Measurements from ENCODE around the gene USP35. TPM values are rescaled to one million over a fixed set of nuclear protein-coding genes. Genes with fewer than 3 reads are reported as not detected.
A peak's percentile ranks its signal among the peaks of the same experiment; 100 is the strongest.

USP35 gene
- polyA plus RNA-seq (ENCODE audit: insufficient read length) = 4.1 TPM

GRCh38 chr11:78188286-78189173 is at the start of gene USP35, which contains the start of gene KCTD21:
USP35 (plus strand) TSS chr11:78188919; CDS start chr11:78196246, 7,327 bp downstream.
KCTD21 (minus strand) TSS chr11:78188626; CDS start chr11:78174554, 14,072 bp downstream.
- peak; percentile 98 for DNase-seq

DNA sequence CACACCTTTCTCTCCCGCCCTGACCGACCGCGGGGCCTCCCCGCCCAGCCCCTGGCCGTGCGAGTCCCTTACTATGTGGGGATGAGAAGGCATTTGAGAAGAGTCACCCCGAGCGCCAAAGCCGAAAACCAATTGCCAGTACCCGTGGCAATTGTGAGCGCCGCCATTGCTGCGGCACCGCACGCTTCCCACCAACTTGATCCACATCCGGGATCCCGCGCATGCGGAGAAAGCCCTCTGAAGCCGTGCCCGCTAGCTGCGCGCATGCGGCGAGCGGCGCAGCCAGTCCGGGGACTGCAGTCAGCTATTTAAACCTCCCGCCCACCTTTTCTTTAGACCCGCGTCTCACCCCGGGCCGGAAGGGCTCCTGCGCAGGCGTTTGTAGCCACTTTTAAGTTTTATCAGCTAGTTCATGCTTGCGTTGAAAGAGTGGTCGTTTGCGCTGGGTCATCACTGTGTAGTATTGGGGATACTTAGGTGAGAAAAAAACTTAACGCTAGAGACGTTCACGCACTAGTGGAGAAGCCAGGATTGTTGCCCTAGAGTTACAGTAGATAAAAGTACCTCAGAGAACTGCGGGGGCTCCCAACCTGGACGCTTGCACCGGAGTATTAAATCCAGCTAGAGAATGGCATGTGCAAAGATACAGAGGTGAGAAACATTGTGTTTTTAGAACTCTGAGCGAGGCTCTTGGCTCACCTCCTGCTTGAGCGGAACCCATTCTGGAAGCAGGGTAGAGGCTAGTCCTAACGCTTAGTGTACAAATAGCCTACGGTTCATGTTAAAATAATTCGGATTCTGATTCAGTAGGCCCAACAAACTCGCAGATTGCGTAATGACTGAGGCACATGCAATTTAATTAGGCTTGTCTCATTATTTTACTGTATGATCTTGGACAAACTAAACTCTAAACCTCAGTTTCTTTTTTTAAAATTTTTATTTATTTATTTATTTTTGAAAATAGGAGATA is 49.0 kb upstream of the USP35 start, which contains the start of gene ALG8:
Gene ALG8 (minus strand): TSS at position 205 of the 970 bp plus-strand sequence. CDS start 38 bp downstream, at position 167.
- peak; percentile 96 for DNase-seq

GRCh38 chr11:78140392-78141077 is 48.2 kb upstream of the USP35 start:
- no peak for DNase-seq

- DNase-seq = no peak
Measured at GRCh38 chr11:78145511-78146025, 43.2 kb upstream of the USP35 start.

DNA sequence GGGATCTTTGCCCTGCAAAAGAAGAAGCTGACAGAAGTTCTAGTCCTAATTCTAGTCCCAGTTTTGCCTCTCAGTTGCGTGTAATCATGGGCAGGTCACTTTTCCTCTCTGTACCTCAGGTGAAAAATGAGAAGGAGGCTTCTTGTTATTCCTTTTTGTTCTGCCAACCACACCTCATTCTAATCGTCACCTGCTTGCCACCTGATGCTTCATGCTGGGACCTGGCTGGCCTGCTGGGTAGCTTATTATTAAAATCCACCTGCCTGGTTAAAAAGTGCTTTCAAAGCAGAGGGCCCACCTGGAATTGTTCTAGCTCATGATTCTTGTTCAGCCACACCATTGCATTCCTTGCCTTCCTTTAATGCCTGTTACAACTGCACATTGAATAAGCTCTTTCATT is 40.9 kb upstream of the USP35 start:
- DNase-seq = no peak

DNA sequence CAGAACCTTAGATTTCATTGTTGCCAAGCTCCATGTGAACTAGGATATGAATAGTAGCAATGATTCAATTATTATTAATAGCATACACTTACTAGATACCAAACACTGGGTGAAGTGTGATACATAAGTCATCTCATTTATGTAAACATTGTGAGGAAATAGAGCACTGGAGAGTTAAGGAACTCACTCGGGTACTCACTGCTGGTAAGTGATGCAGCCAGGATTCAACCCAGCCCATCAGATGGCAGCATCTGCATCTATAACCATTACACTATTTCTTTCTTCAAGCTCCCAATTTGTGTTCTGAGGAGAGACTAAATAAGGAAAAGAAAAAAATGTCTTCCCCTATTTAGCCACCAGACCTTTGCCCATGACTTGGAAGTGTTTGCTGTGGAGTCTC is 39.1 kb upstream of the USP35 start:
- DNase-seq = no peak

GRCh38 chr11:78150346-78150745 is 38.4 kb upstream of the USP35 start:
- DNase-seq = no peak

- DNase-seq = no peak
Measured at GRCh38 chr11:78150754-78151153, 38.0 kb upstream of the USP35 start.

- DNase-seq = no peak
Measured at GRCh38 chr11:78151804-78152203, 36.9 kb upstream of the USP35 start.

DNA sequence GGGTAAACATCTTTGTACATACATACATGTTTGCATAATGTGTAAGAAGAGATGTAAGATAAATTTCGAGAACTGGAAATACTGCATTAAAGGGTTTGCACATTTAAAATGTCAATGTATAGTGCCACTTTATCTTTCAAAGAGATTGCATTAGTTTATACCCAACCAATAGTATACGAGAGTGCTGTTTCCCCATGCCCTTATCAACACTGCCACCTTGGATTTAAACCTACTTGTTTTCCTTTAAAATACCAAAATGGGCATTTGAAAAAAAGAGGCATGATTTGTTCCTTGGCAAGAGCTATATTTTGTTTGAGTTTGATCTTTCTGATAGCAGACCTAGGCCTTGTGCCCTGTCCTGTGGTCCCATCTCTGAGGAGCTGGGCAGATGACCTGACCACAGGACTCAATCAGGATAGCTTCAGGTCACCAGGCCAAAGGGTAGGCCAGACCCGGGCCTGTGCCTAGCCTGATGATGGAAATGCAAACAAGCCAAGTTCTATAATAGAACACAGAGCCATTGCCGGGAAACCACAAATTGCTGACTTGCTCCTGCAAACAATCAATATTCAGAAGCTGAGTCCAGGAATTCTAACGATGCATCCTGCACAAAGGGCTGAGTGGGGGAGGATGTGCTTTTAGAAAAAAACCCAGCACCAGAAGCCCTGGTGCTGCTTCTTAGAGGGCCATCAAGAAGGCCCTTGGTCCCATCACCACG is 32.4 kb upstream of the USP35 start:
- no peak for DNase-seq

DNA sequence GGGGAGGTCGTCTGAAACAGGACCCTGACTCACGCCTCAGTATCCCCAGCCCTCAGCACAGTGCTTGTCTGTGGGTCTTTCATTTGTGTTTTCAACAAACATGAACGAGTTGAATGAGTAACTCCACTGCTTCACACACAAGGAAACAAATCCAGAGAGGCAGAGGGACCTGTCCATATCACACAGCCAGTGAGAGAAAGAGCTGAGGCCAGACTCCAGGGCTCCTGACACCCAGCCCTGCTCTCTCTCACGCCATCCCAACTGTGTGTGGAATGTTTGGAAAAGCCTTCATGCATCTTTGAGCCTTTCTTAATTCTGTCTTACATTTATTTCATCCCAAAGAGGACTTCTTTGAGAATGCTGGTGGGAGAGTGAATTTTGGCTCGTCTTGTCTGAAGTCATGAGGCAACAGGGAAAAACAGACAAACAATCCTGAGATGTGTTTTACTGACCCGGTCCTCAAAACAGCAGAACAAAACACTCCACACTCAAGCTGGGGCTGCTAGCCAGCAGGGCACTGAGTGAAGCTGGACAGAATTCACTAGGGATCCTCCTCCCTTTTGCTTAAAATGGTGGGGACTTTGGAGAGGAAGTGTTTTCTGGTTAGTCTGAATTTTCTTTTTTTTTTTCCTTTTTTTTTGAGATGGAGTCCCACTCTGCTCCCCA is 29.6 kb upstream of the USP35 start:
- DNase-seq = no peak

- no peak for DNase-seq
Measured at GRCh38 chr11:78160557-78160956, 28.2 kb upstream of the USP35 start.

GRCh38 chr11:78161346-78161745 is 27.4 kb upstream of the USP35 start:
- DNase-seq = no peak

GRCh38 chr11:78161962-78162371 is 26.8 kb upstream of the USP35 start:
- peak; percentile 29 for DNase-seq

- no peak for DNase-seq
Measured at GRCh38 chr11:78163828-78164227, 24.9 kb upstream of the USP35 start.

GRCh38 chr11:78164471-78164870 is 24.2 kb upstream of the USP35 start:
- DNase-seq = no peak

GRCh38 chr11:78166855-78167469 is 21.8 kb upstream of the USP35 start:
- no peak for DNase-seq

- DNase-seq = peak; percentile 43
Measured at GRCh38 chr11:78168539-78169477, 19.9 kb upstream of the USP35 start.

DNA sequence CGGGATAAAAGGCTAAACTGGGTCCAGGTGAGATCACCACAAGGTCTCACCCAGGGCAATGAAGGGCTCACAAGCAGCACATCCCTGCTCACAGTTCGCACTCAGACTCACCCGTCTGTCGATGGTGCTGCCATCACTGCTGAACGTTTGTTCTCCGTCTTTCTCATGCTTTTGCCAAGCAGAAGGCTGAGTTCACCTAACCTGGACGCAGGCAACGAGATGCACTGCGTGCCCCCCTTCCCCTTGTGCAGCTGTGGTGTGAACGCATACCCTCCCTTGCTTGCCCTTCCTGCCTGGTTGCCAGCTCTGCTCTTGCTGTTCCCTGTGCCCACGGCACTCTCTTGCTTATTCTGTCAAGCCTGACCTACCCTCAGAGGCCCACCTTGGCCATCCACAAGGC is 18.3 kb upstream of the USP35 start:
- no peak for DNase-seq
